Tibial nerve (tissue), 3 donors: ENCODE measurements around the gene ULBP1.
"Not testable (repeated sequence)": the region's sequence is repeated elsewhere in the genome, so short reads cannot be mapped to it uniquely, and the experiment has no call there.

ENCODE experiments used
- CTCF ChIP-seq, 5 experiments: fragments of 200-600 bp in 3 of 5; fragments of 450-650 bp in 2 of 5; sonication (generic) in 3 of 5; IDR thresholded peaks; one replicate each; pipeline ENCODE4 v1.5.1; 2016 to 2019; ENCODE audit warnings: antibody characterized with exemption in 5 of 5, mild to moderate bottlenecking in 3 of 5, moderate library complexity in 2 of 5
- POLR2A ChIP-seq, 2 donors: fragments of 450-650 bp; IDR thresholded peaks; one replicate each; pipeline ENCODE4 v1.6.1; 2017; ENCODE audit warnings: antibody characterized with exemption in 2 of 2, mild to moderate bottlenecking in 2 of 2, moderate library complexity in 2 of 2

GRCh38 chr6:150014623-150015280 is 51.0 kb downstream of the ULBP1 start:
- not testable (repeated sequence) for TF ChIP-seq CTCF, POLR2A (IDR thresholded peaks at IDR 0.05)
